Inflammatory macrophage (primary cell): Measurements from ENCODE around the gene KCNJ1.

ENCODE experiments used
- DNase-seq, 2 donors: peaks; one replicate each; pipeline ENCODE4 v3.0.0-alpha.2; 2020 to 2022

KCNJ1 gene

GRCh38 chr11:128881221-128881620 lies 14.1 kb upstream of the KCNJ1 start:
- DNase-seq, result no peak

GRCh38 chr11:128879817-128880216 lies 12.7 kb upstream of the KCNJ1 start:
- no peak for DNase-seq

GRCh38 chr11:128878455-128878854 lies 11.4 kb upstream of the KCNJ1 start:
- no peak for DNase-seq

- DNase-seq, result no peak
These were observed 10.6 kb upstream of the KCNJ1 start for GRCh38 chr11:128877726-128878125.

- DNase-seq, result no peak
These were observed 9.1 kb upstream of the KCNJ1 start for GRCh38 chr11:128876133-128876650.

GRCh38 chr11:128874427-128874826 lies 7.3 kb upstream of the KCNJ1 start:
- no peak for DNase-seq

GRCh38 chr11:128872594-128872993 lies 5.5 kb upstream of the KCNJ1 start:
- no peak for DNase-seq

GRCh38 chr11:128872094-128872493 lies 5.0 kb upstream of the KCNJ1 start:
- DNase-seq, result no peak

GRCh38 chr11:128871168-128871610 lies 4.1 kb upstream of the KCNJ1 start:
- no peak for DNase-seq

- DNase-seq, result no peak
These were observed 2.0 kb upstream of the KCNJ1 start for GRCh38 chr11:128868841-128869671.

GRCh38 chr11:128865490-128865889 lies 1.6 kb downstream of the KCNJ1 start:
- DNase-seq, result no peak

- DNase-seq, result no peak
These were observed 4.0 kb downstream of the KCNJ1 start for GRCh38 chr11:128862908-128863660.

GRCh38 chr11:128862406-128862805 lies 4.7 kb downstream of the KCNJ1 start:
- DNase-seq, result no peak

GRCh38 chr11:128860571-128861361 lies 6.3 kb downstream of the KCNJ1 start:
- DNase-seq, result no peak

- DNase-seq, result peak; percentile 56 to 62
These were observed 7.3 kb downstream of the KCNJ1 start for GRCh38 chr11:128859563-128860441.

- DNase-seq, result no peak
These were observed 9.8 kb downstream of the KCNJ1 start for GRCh38 chr11:128857341-128857740.

GRCh38 chr11:128856241-128856640 lies 10.9 kb downstream of the KCNJ1 start:
- no peak for DNase-seq

- DNase-seq, result no peak
These were observed 12.3 kb downstream of the KCNJ1 start for GRCh38 chr11:128854841-128855240.

- DNase-seq, result no peak
These were observed 13.5 kb downstream of the KCNJ1 start for GRCh38 chr11:128853559-128853958.

- DNase-seq, result no peak
These were observed 14.6 kb downstream of the KCNJ1 start for GRCh38 chr11:128852327-128853023.

GRCh38 chr11:128848815-128849455 lies 18.2 kb downstream of the KCNJ1 start:
- peak; percentile 55 to 58 for DNase-seq
